ENCODE results near the gene IL1RL2.
A peak's percentile ranks its signal among the peaks of the same experiment; 100 is the strongest.

The IL1RL2 gene

GRCh38 chr2:102186791-102187495 lies at the start of gene IL1RL2:
TSS of gene IL1RL2 (plus strand) at chr2:102187023. CDS start at chr2:102187868, 845 bp downstream.
- DNase-seq (ENCODE audit: low read depth, low spot score) = peak; percentile 16

- DNase-seq (ENCODE audit: low read depth, low spot score) = no peak
Measured at GRCh38 chr2:102137138-102137537, 49.7 kb upstream of the IL1RL2 start.

- no peak for DNase-seq (ENCODE audit: low read depth, low spot score)
Measured at GRCh38 chr2:102138331-102138730, 48.5 kb upstream of the IL1RL2 start.

GRCh38 chr2:102139851-102140250 lies 47.0 kb upstream of the IL1RL2 start:
- no peak for DNase-seq (ENCODE audit: low read depth, low spot score)

GRCh38 chr2:102140377-102140776 lies 46.4 kb upstream of the IL1RL2 start:
- DNase-seq (ENCODE audit: low read depth, low spot score) = no peak

GRCh38 chr2:102141011-102141943 lies 45.5 kb upstream of the IL1RL2 start:
- DNase-seq (ENCODE audit: low read depth, low spot score) = peak; percentile 45

- DNase-seq (ENCODE audit: low read depth, low spot score) = peak; percentile 94
Measured at GRCh38 chr2:102141970-102142828, 44.6 kb upstream of the IL1RL2 start, which contains the start of gene IL1R1. TSS of gene IL1R1 (plus strand) at chr2:102142746. CDS start at chr2:102157725, 14,979 bp downstream.

- no peak for DNase-seq (ENCODE audit: low read depth, low spot score)
Measured at GRCh38 chr2:102142829-102143449, 43.9 kb upstream of the IL1RL2 start.

GRCh38 chr2:102143450-102143985 lies 43.3 kb upstream of the IL1RL2 start:
- DNase-seq (ENCODE audit: low read depth, low spot score) = peak; percentile 50

GRCh38 chr2:102144128-102144527 lies 42.7 kb upstream of the IL1RL2 start:
- DNase-seq (ENCODE audit: low read depth, low spot score) = no peak

GRCh38 chr2:102145107-102145506 lies 41.7 kb upstream of the IL1RL2 start:
- DNase-seq (ENCODE audit: low read depth, low spot score) = no peak

- DNase-seq (ENCODE audit: low read depth, low spot score) = no peak
Measured at GRCh38 chr2:102145934-102146333, 40.9 kb upstream of the IL1RL2 start.

GRCh38 chr2:102147935-102148334 lies 38.9 kb upstream of the IL1RL2 start:
- DNase-seq (ENCODE audit: low read depth, low spot score) = peak; percentile 54

GRCh38 chr2:102149243-102149642 lies 37.6 kb upstream of the IL1RL2 start:
- DNase-seq (ENCODE audit: low read depth, low spot score) = no peak

- peak; percentile 68 for DNase-seq (ENCODE audit: low read depth, low spot score)
Measured at GRCh38 chr2:102149644-102150455, 37.0 kb upstream of the IL1RL2 start.

- no peak for DNase-seq (ENCODE audit: low read depth, low spot score)
Measured at GRCh38 chr2:102154364-102154763, 32.5 kb upstream of the IL1RL2 start.

- no peak for DNase-seq (ENCODE audit: low read depth, low spot score)
Measured at GRCh38 chr2:102154946-102155702, 31.7 kb upstream of the IL1RL2 start.

- DNase-seq (ENCODE audit: low read depth, low spot score) = no peak
Measured at GRCh38 chr2:102155703-102156515, 30.9 kb upstream of the IL1RL2 start.

All from astrocyte of the hippocampus (primary cell).